Endothelial cell (in vitro differentiated cells): ENCODE measurements around the gene ANKUB1. TPM values are rescaled to one million over a fixed set of nuclear protein-coding genes. Genes with fewer than 3 reads are reported as not detected.
"Not testable (repeated sequence)": the region's sequence is repeated elsewhere in the genome, so short reads cannot be mapped to it uniquely, and the experiment has no call there.

Source experiments
- DNase-seq: peaks from one replicate; pipeline ENCODE4 v3.0.0; 2021; ENCODE audit warnings: low spot score
- H3K27ac Mint-ChIP-seq: one replicate; pipeline ENCODE4 v1.8.0; 2021; ENCODE audit warnings: mixed read lengths, inconsistent platforms; ENCODE audit not compliant: unreplicated experiment
- H3K27me3 Mint-ChIP-seq: one replicate; pipeline ENCODE4 v1.8.0; 2021; ENCODE audit warnings: mild to moderate bottlenecking, moderate library complexity, mixed read lengths, inconsistent platforms; ENCODE audit not compliant: unreplicated experiment
- H3K36me3 Mint-ChIP-seq: one replicate; pipeline ENCODE4 v1.8.0; 2021; ENCODE audit warnings: mild to moderate bottlenecking, low read depth, mixed read lengths, inconsistent platforms; ENCODE audit not compliant: unreplicated experiment
- H3K4me1 Mint-ChIP-seq: one replicate; pipeline ENCODE4 v1.8.0; 2021; ENCODE audit warnings: mild to moderate bottlenecking, mixed read lengths, inconsistent platforms; ENCODE audit not compliant: unreplicated experiment
- H3K4me3 Mint-ChIP-seq: one replicate; pipeline ENCODE4 v1.8.0; 2021; ENCODE audit warnings: mild to moderate bottlenecking, mixed read lengths, inconsistent platforms; ENCODE audit not compliant: unreplicated experiment
- H3K9me3 Mint-ChIP-seq: one replicate; pipeline ENCODE4 v1.8.0; 2021; ENCODE audit warnings: mixed read lengths, inconsistent platforms; ENCODE audit not compliant: unreplicated experiment
- CTCF ChIP-seq: fragments of 200-600 bp; sonication (generic); IDR thresholded peaks from one replicate; pipeline ENCODE4 v1.5.0; 2021; ENCODE audit warnings: antibody characterized with exemption; ENCODE audit not compliant: unreplicated experiment
- long read RNA-seq: library from polyadenylated mRNA; unstranded; transcript quantifications from one replicate; pipeline ENCODE4 v2.0.0, GENCODE V29; 2020; ENCODE audit not compliant: unreplicated experiment
- total RNA-seq: library from RNA; stranded (reverse); fragmentation: NEBNext Ultra II Directional; extraction: Animal tissue kit (Norgen Biotek cat#: 25700); gene quantifications from one replicate; pipeline ENCODE4 v1.2.1, GENCODE V29; 2021; ENCODE audit not compliant: unreplicated experiment

ANKUB1 gene
- total RNA-seq, result not detected
- long read RNA-seq, result 0 reads

- Mint-ChIP-seq H3K9me3 (no peaks in the 10 kb centered on the region), H3K4me3 (no peak within 1 kb of the TSS), H3K27ac (no peak within 1 kb of the TSS), H3K4me1 (no peaks in the 10 kb centered on the region), H3K36me3 (no peaks in the 10 kb centered on the region), H3K27me3 (no peaks in the 10 kb centered on the region)
- DNase-seq, result no peak
- TF ChIP-seq CTCF, result no peak
Observed at GRCh38 chr3:149792452-149793270, at the start of gene ANKUB1. Gene ANKUB1, minus strand, starts transcription at chr3:149792554. Its CDS starts 188 bp downstream, at chr3:149792366.

- Mint-ChIP-seq H3K27ac (no peak overlapping the region), H3K27me3 (no peaks in the 10 kb centered on the region), H3K4me1 (peaks cover 3% of the 10 kb centered on the region), H3K9me3 (peaks cover 6% of the 10 kb centered on the region), H3K36me3 (peaks cover 22% of the 10 kb centered on the region), H3K4me3 (peak overlapping the region; percentile 8)
- no peak for TF ChIP-seq CTCF
- DNase-seq, result no peak
Observed at GRCh38 chr3:149839896-149840295, 47.5 kb upstream of the ANKUB1 start.

GRCh38 chr3:149839469-149839868, 47.1 kb upstream of the ANKUB1 start:
- H3K4me1 Mint-ChIP-seq, H3K27ac Mint-ChIP-seq, H3K27me3 Mint-ChIP-seq, DNase-seq: not testable (repeated sequence)
- H3K4me3 Mint-ChIP-seq, result peak overlapping the region; percentile 8
- peaks cover 10% of the 10 kb centered on the region for H3K9me3 Mint-ChIP-seq
- H3K36me3 Mint-ChIP-seq, result peaks cover 27% of the 10 kb centered on the region

GRCh38 chr3:149838491-149838890, 46.1 kb upstream of the ANKUB1 start:
- not testable (repeated sequence) for DNase-seq, H3K4me1 Mint-ChIP-seq, H3K4me3 Mint-ChIP-seq, H3K27ac Mint-ChIP-seq, H3K27me3 Mint-ChIP-seq
- Mint-ChIP-seq H3K9me3 (peaks cover 16% of the 10 kb centered on the region), H3K36me3 (peaks cover 27% of the 10 kb centered on the region)

GRCh38 chr3:149833241-149833640, 40.9 kb upstream of the ANKUB1 start:
- no peak for TF ChIP-seq CTCF
- Mint-ChIP-seq H3K27me3 (no peaks in the 10 kb centered on the region), H3K36me3 (peaks cover 40% of the 10 kb centered on the region), H3K9me3 (peaks cover 15% of the 10 kb centered on the region), H3K4me1 (no peaks in the 10 kb centered on the region), H3K27ac (no peak overlapping the region), H3K4me3 (no peak overlapping the region)
- no peak for DNase-seq

GRCh38 chr3:149832086-149832485, 39.7 kb upstream of the ANKUB1 start:
- no peaks in the 10 kb centered on the region for H3K27me3 Mint-ChIP-seq
- peaks cover 29% of the 10 kb centered on the region for H3K36me3 Mint-ChIP-seq
- TF ChIP-seq CTCF, result no peak
- H3K9me3 Mint-ChIP-seq, result peaks cover 15% of the 10 kb centered on the region
- DNase-seq, result no peak
- no peak overlapping the region for H3K4me3 Mint-ChIP-seq
- no peaks in the 10 kb centered on the region for H3K4me1 Mint-ChIP-seq
- H3K27ac Mint-ChIP-seq, result no peak overlapping the region
